GM12865 (cell line): ENCODE results near the gene ZDHHC5.
"Not testable (repeated sequence)": the region's sequence is repeated elsewhere in the genome, so short reads cannot be mapped to it uniquely, and the experiment has no call there.

ENCODE experiments used
- DNase-seq: peaks from one replicate; pipeline ENCODE4 v3.0.0; 2010; ENCODE audit warnings: low read depth
- H3K4me3 ChIP-seq: 2 replicates; pipeline ENCODE4 v1.5.1; 2011; ENCODE audit warnings: mild to moderate bottlenecking, low read depth, low read length, control low read depth
- TF ChIP-seq, protein P1 (sequence below): IDR thresholded peaks from 2 replicates; pipeline ENCODE4 v1.5.1; 2011; ENCODE audit warnings: low read length, control low read depth, low read depth, inconsistent platforms; ENCODE audit not compliant: insufficient read depth; ENCODE audit errors: missing control alignments

ZDHHC5 gene

DNA sequence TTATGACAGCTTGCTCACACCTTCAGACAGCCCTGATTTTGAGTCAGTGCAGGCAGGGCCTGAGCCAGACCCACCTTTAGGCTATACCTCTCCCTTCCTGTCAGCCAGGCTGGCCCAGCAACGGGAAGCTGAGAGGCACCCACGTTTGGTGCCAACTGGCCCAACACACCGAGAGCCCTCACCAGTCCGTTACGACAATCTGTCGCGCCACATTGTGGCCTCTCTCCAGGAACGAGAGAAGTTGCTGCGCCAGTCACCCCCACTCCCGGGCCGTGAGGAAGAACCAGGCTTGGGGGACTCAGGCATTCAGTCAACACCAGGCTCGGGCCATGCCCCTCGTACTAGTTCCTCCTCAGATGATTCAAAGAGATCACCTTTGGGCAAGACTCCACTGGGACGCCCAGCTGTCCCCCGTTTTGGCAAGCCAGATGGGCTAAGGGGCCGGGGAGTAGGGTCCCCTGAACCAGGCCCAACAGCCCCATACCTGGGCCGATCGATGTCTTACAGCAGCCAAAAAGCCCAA lies 31.0 kb downstream of the ZDHHC5 start:
- DNase-seq = no peak
- TF ChIP-seq, protein P1, sequence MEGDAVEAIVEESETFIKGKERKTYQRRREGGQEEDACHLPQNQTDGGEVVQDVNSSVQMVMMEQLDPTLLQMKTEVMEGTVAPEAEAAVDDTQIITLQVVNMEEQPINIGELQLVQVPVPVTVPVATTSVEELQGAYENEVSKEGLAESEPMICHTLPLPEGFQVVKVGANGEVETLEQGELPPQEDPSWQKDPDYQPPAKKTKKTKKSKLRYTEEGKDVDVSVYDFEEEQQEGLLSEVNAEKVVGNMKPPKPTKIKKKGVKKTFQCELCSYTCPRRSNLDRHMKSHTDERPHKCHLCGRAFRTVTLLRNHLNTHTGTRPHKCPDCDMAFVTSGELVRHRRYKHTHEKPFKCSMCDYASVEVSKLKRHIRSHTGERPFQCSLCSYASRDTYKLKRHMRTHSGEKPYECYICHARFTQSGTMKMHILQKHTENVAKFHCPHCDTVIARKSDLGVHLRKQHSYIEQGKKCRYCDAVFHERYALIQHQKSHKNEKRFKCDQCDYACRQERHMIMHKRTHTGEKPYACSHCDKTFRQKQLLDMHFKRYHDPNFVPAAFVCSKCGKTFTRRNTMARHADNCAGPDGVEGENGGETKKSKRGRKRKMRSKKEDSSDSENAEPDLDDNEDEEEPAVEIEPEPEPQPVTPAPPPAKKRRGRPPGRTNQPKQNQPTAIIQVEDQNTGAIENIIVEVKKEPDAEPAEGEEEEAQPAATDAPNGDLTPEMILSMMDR = no peak

DNA sequence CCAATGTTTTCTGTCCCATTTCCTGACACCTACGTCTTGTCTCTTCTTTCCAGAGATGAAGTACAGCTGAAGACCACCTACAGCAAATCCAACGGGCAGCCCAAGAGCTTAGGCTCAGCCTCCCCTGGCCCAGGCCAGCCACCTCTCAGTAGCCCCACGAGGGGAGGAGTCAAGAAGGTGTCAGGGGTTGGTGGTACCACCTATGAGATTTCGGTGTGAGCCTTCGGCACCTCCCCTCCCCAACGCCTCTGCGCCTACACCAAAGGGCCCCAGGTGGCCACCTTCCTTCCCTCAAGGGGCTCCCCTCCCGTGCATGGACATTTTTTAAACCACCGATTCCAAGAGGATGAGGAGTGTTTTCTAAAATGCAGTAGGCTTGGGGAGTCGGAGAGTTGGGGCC lies 31.9 kb downstream of the ZDHHC5 start:
- TF ChIP-seq, protein P1 = no peak
- no peak overlapping the region for H3K4me3 ChIP-seq
- no peak for DNase-seq

More for the DNA sequence above, 31.0 kb downstream of the ZDHHC5 start:
- H3K4me3 ChIP-seq = no peak overlapping the region

GRCh38 chr11:57700425-57700824 lies 32.5 kb downstream of the ZDHHC5 start:
- no peak for DNase-seq
- H3K4me3 ChIP-seq = no peak overlapping the region
- TF ChIP-seq, protein P1 = no peak

DNA sequence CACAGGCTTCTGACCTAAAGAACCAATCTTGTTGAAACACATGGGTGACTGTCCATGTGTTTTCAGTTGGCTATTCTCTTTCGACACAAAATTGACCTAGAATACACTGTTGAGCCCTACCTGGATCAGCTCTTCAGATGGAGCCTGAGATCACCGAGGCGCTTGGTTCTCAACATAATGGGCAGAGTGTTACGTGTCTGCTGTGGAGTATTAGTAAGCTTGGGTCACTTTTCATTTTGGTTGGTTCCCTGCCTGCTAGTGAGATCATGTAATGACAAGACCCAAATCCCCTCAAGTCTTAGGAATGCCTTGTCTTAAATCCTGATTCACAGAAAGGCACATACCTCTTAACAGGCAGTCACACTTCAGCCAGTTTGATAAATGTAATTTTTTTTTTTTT lies 35.4 kb downstream of the ZDHHC5 start:
- H3K4me3 ChIP-seq = no peak overlapping the region
- DNase-seq = no peak
- TF ChIP-seq, protein P1 = no peak

GRCh38 chr11:57704932-57705331 lies 37.0 kb downstream of the ZDHHC5 start:
- H3K4me3 ChIP-seq = no peak overlapping the region
- DNase-seq = no peak
- TF ChIP-seq, protein P1 = no peak

- not testable (repeated sequence) for DNase-seq, H3K4me3 ChIP-seq
Measured at GRCh38 chr11:57705432-57705831, 37.5 kb downstream of the ZDHHC5 start.

- H3K4me3 ChIP-seq = no peak overlapping the region
- TF ChIP-seq, protein P1 = no peak
- peak; percentile 26 for DNase-seq
Measured at GRCh38 chr11:57709802-57710367, 42.0 kb downstream of the ZDHHC5 start.
